WTC11 (cell line): Measurements from ENCODE around the gene ZNF879. TPM values are rescaled to one million over a fixed set of nuclear protein-coding genes. Genes with fewer than 3 reads are reported as not detected.

ENCODE experiments used
- AR ChIP-seq: fragments of 250-450 bp; sonication (Bioruptor Pico); IDR thresholded peaks from 2 replicates; pipeline ENCODE4 v1.9.0; 2021; ENCODE audit warnings: mild to moderate bottlenecking
- ATF6 ChIP-seq: sonication (generic); formaldehyde crosslinking; IDR thresholded peaks from 2 replicates; pipeline ENCODE4 v1.8.1; 2023; ENCODE audit warnings: mild to moderate bottlenecking, missing genetic modification reagents
- CBFB ChIP-seq: sonication (generic); formaldehyde crosslinking; IDR thresholded peaks from 2 replicates; pipeline ENCODE4 v1.8.1; 2022; ENCODE audit warnings: mild to moderate bottlenecking, low read depth, missing genetic modification reagents
- CREB1 ChIP-seq: sonication (generic); formaldehyde crosslinking; IDR thresholded peaks from 2 replicates; pipeline ENCODE4 v1.8.0; 2023; ENCODE audit warnings: mild to moderate bottlenecking, missing genetic modification reagents
- E2F4 ChIP-seq: sonication (generic); formaldehyde crosslinking; IDR thresholded peaks from 2 replicates; pipeline ENCODE4 v1.8.1; 2022; ENCODE audit warnings: low read depth, mild to moderate bottlenecking, moderate library complexity, missing genetic modification reagents, borderline replicate concordance
- EMX1 ChIP-seq: fragments of 250-450 bp; sonication (Bioruptor Pico); IDR thresholded peaks from 2 replicates; pipeline ENCODE4 v1.8.0; 2021; ENCODE audit warnings: mild to moderate bottlenecking
- GABPB1 ChIP-seq: sonication (generic); formaldehyde crosslinking; IDR thresholded peaks from 2 replicates; pipeline ENCODE4 v1.8.1; 2023; ENCODE audit warnings: mild to moderate bottlenecking, missing genetic modification reagents
- IRF2 ChIP-seq: sonication (generic); formaldehyde crosslinking; IDR thresholded peaks from 2 replicates; pipeline ENCODE4 v1.8.0; 2022; ENCODE audit warnings: low read depth, missing genetic modification reagents, borderline replicate concordance
- JUN ChIP-seq: sonication (generic); formaldehyde crosslinking; IDR thresholded peaks from 2 replicates; pipeline ENCODE4 v1.8.0; 2023; ENCODE audit warnings: mild to moderate bottlenecking, missing genetic modification reagents
- MAX ChIP-seq: sonication (generic); formaldehyde crosslinking; IDR thresholded peaks from 2 replicates; pipeline ENCODE4 v1.8.0; 2022; ENCODE audit warnings: mild to moderate bottlenecking, missing genetic modification reagents
- MXD4 ChIP-seq: fragments of 250-450 bp; sonication (Bioruptor Pico); IDR thresholded peaks from 2 replicates; pipeline ENCODE4 v1.8.0; 2021; ENCODE audit warnings: mild to moderate bottlenecking, moderate library complexity, borderline replicate concordance
- NR1H2 ChIP-seq: sonication (generic); formaldehyde crosslinking; IDR thresholded peaks from 2 replicates; pipeline ENCODE4 v1.9.0; 2021; ENCODE audit warnings: mild to moderate bottlenecking, moderate library complexity, missing genetic modification reagents
- NR3C1 ChIP-seq: sonication (generic); formaldehyde crosslinking; conservative IDR thresholded peaks from 2 replicates; pipeline ENCODE4 v1.8.1; 2023; ENCODE audit warnings: low read depth, mild to moderate bottlenecking, missing genetic modification reagents
- OVOL2 ChIP-seq: fragments of 250-450 bp; sonication (Bioruptor Pico); IDR thresholded peaks from 2 replicates; pipeline ENCODE4 v1.9.0; 2021; ENCODE audit warnings: mild to moderate bottlenecking, borderline replicate concordance
- PRDM15 ChIP-seq: sonication (generic); formaldehyde crosslinking; IDR thresholded peaks from 2 replicates; pipeline ENCODE4 v1.8.0; 2022; ENCODE audit warnings: missing genetic modification reagents
- SMAD4 ChIP-seq: sonication (generic); formaldehyde crosslinking; IDR thresholded peaks from 2 replicates; pipeline ENCODE4 v1.8.0; 2022; ENCODE audit warnings: mild to moderate bottlenecking, missing genetic modification reagents
- TCF7 ChIP-seq: sonication (generic); formaldehyde crosslinking; IDR thresholded peaks from 2 replicates; pipeline ENCODE4 v1.8.0; 2022; ENCODE audit warnings: mild to moderate bottlenecking, low read depth, missing genetic modification reagents, moderate library complexity
- ZNF121 ChIP-seq: sonication (generic); formaldehyde crosslinking; IDR thresholded peaks from 2 replicates; pipeline ENCODE4 v1.8.0; 2023; ENCODE audit warnings: missing genetic modification reagents
- ZNF263 ChIP-seq: sonication (generic); formaldehyde crosslinking; IDR thresholded peaks from 2 replicates; pipeline ENCODE4 v1.8.1; 2022; ENCODE audit warnings: low read depth, mild to moderate bottlenecking, moderate library complexity, missing genetic modification reagents
- ZNF317 ChIP-seq: sonication (generic); formaldehyde crosslinking; IDR thresholded peaks from 2 replicates; pipeline ENCODE4 v1.8.1; 2023; ENCODE audit warnings: low read depth, mild to moderate bottlenecking, moderate library complexity, missing genetic modification reagents, borderline replicate concordance
- ZNF416 ChIP-seq: fragments of 250-450 bp; sonication (Bioruptor Pico); IDR thresholded peaks from 2 replicates; pipeline ENCODE4 v1.9.0; 2021; ENCODE audit warnings: mild to moderate bottlenecking, inconsistent platforms
- ZNF423 ChIP-seq: fragments of 250-450 bp; sonication (Bioruptor Pico); IDR thresholded peaks from 2 replicates; pipeline ENCODE4 v2.1.2; 2022; ENCODE audit warnings: mild to moderate bottlenecking, moderate library complexity
- ZNF671 ChIP-seq: fragments of 250-450 bp; sonication (Bioruptor Pico); IDR thresholded peaks from 2 replicates; pipeline ENCODE4 v1.8.0; 2021; ENCODE audit warnings: mild to moderate bottlenecking
- total RNA-seq: library from RNA; stranded (reverse); gene quantifications from 3 replicates; pipeline ENCODE4 v1.2.3, GENCODE V29; 2021
- TF ChIP-seq, protein P1 (sequence below): sonication (generic); formaldehyde crosslinking; IDR thresholded peaks from 2 replicates; pipeline ENCODE4 v1.8.0; 2022; ENCODE audit warnings: mild to moderate bottlenecking, missing genetic modification reagents
- TF ChIP-seq, protein P2 (sequence below): sonication (generic); formaldehyde crosslinking; conservative IDR thresholded peaks from 2 replicates; pipeline ENCODE4 v1.8.1; 2022; ENCODE audit warnings: mild to moderate bottlenecking, missing genetic modification reagents
- TF ChIP-seq, protein P3 (sequence below): sonication (generic); formaldehyde crosslinking; IDR thresholded peaks from 2 replicates; pipeline ENCODE4 v1.8.1; 2022; ENCODE audit warnings: mild to moderate bottlenecking, missing genetic modification reagents, moderate library complexity, borderline replicate concordance

The ZNF879 gene
- total RNA-seq, 1 experiment from 2014 or later: 5.2 TPM

DNA sequence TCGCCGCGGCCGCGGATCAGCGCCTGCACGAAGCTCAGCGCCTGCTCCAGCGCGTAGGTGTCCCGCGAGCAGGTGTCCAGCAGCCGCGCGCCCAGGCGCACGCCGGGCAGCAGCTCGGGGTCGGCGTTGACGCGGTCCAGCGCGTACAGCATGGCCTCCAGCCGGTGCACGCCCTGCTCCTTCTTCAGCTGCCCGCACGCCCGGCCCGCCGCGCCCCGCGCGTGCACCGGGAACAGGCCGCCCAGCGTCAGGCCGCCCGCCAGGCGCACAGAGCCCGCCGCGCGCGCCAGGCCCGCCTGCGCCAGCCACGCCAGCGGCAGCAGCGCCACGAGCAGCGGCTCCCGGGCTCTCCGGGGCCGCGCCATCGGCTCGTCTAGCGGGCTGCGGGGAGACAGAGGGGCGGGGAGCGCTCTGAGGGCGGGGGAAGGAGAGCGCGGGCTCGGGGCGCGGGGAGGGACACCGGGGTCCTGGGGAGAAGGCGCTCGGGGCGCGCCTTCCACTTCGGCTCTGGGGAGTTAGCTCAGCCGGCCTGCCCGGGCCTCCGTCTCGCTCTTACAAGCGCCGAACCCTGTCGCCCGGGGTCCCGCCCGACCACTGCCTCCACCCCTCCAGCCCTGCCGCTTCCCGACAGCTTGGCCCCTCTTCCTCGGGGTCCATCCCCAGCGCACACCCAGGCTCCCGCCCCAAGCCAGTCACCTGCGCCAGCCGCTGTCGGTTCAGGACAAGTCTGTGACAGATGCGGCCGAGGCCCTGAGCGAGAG is 28.8 kb upstream of the ZNF879 start, which contains the start of gene GRM6 (continued):
- TF ChIP-seq JUN (peak; percentile 90), TCF7 (CRISPR knock-in tag) (peak; percentile 84; the same call in 1 of the 2 replicates), MXD4 (CRISPR knock-in tag) (no peak), NR3C1 (no peak), ZNF416 (CRISPR knock-in tag) (no peak), ATF6 (CRISPR knock-in tag) (no peak), AR (no peak), OVOL2 (CRISPR knock-in tag) (no peak), ZNF423 (no peak), MAX (peak; percentile 67; the same call in 1 of the 2 replicates), ZNF671 (CRISPR knock-in tag) (no peak), SMAD4 (peak; percentile 76; the same call in 1 of the 2 replicates), E2F4 (CRISPR knock-in tag) (peak; percentile 75; the same call in 1 of the 2 replicates), ZNF121 (peak; percentile 68; the same call in 1 of the 2 replicates), NR1H2 (no peak), CREB1 (CRISPR knock-in tag) (no peak), ZNF317 (peak; percentile 29; the same call in 1 of the 2 replicates), EMX1 (no peak), CBFB (CRISPR knock-in tag) (no peak), IRF2 (CRISPR knock-in tag) (no peak; the same call in 1 of the 2 replicates), ZNF263 (CRISPR knock-in tag) (no peak), GABPB1 (CRISPR knock-in tag) (no peak), PRDM15 (CRISPR knock-in tag) (peak; percentile 74)
- TF ChIP-seq, protein P1, sequence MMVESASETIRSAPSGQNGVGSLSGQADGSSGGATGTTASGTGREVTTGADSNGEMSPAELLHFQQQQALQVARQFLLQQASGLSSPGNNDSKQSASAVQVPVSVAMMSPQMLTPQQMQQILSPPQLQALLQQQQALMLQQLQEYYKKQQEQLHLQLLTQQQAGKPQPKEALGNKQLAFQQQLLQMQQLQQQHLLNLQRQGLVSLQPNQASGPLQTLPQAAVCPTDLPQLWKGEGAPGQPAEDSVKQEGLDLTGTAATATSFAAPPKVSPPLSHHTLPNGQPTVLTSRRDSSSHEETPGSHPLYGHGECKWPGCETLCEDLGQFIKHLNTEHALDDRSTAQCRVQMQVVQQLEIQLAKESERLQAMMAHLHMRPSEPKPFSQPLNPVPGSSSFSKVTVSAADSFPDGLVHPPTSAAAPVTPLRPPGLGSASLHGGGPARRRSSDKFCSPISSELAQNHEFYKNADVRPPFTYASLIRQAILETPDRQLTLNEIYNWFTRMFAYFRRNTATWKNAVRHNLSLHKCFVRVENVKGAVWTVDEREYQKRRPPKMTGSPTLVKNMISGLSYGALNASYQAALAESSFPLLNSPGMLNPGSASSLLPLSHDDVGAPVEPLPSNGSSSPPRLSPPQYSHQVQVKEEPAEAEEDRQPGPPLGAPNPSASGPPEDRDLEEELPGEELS: peak; percentile 97; the same call in 1 of the 2 replicates
- TF ChIP-seq, protein P2, sequence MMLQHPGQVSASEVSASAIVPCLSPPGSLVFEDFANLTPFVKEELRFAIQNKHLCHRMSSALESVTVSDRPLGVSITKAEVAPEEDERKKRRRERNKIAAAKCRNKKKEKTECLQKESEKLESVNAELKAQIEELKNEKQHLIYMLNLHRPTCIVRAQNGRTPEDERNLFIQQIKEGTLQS (CRISPR knock-in tag): no peak
- TF ChIP-seq, protein P3, sequence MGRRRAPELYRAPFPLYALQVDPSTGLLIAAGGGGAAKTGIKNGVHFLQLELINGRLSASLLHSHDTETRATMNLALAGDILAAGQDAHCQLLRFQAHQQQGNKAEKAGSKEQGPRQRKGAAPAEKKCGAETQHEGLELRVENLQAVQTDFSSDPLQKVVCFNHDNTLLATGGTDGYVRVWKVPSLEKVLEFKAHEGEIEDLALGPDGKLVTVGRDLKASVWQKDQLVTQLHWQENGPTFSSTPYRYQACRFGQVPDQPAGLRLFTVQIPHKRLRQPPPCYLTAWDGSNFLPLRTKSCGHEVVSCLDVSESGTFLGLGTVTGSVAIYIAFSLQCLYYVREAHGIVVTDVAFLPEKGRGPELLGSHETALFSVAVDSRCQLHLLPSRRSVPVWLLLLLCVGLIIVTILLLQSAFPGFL (CRISPR knock-in tag): no peak
